Bronchial epithelial cell (primary cell): Measurements from ENCODE around the gene FRMD4A. TPM values are rescaled to one million over a fixed set of nuclear protein-coding genes. Genes with fewer than 3 reads are reported as not detected.

Experiments
- DNase-seq: peaks from one replicate; pipeline ENCODE4 v3.0.0-alpha.2; 2010; ENCODE audit warnings: low read depth
- FAIRE-seq: peaks from 2 replicates; lab custom pipeline; 2011; peaks lifted over from hg19 to GRCh38; lab: Jason Lieb, UNC
- H3K27me3 ChIP-seq: 2 replicates; pipeline ENCODE4 v1.5.1; 2011; ENCODE audit warnings: low read length; ENCODE audit not compliant: control insufficient read depth, insufficient read depth
- H3K36me3 ChIP-seq: 2 replicates; pipeline ENCODE4 v1.5.1; 2011; ENCODE audit warnings: low read length; ENCODE audit not compliant: control insufficient read depth, insufficient read depth
- H3K4me3 ChIP-seq: 2 replicates; pipeline ENCODE4 v1.5.1; 2011; ENCODE audit warnings: mild to moderate bottlenecking, low read depth, low read length, control low read depth
- total RNA-seq: library from RNA; depleted of rRNA; stranded (reverse); fragments of >200 nt; gene quantifications from 2 replicates; pipeline ENCODE4 v1.2.1, GENCODE V29; 2014
- TF ChIP-seq, protein P1 (sequence below): IDR thresholded peaks from 2 replicates; pipeline ENCODE4 v1.5.1; 2011; ENCODE audit warnings: mild to moderate bottlenecking, moderate library complexity, low read length, control low read depth, inconsistent platforms; ENCODE audit not compliant: insufficient read depth, severe bottlenecking

Gene FRMD4A
- total RNA-seq, 1 donor from 2014 or later: 3.2 TPM

- no peaks in the 10 kb centered on the region for H3K36me3 ChIP-seq
- no peak for FAIRE-seq
- TF ChIP-seq, protein P1, sequence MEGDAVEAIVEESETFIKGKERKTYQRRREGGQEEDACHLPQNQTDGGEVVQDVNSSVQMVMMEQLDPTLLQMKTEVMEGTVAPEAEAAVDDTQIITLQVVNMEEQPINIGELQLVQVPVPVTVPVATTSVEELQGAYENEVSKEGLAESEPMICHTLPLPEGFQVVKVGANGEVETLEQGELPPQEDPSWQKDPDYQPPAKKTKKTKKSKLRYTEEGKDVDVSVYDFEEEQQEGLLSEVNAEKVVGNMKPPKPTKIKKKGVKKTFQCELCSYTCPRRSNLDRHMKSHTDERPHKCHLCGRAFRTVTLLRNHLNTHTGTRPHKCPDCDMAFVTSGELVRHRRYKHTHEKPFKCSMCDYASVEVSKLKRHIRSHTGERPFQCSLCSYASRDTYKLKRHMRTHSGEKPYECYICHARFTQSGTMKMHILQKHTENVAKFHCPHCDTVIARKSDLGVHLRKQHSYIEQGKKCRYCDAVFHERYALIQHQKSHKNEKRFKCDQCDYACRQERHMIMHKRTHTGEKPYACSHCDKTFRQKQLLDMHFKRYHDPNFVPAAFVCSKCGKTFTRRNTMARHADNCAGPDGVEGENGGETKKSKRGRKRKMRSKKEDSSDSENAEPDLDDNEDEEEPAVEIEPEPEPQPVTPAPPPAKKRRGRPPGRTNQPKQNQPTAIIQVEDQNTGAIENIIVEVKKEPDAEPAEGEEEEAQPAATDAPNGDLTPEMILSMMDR: no peak
- H3K27me3 ChIP-seq: peaks cover 2% of the 10 kb centered on the region
- H3K4me3 ChIP-seq: no peak overlapping the region
- DNase-seq: no peak
These were observed 196.4 kb downstream of the FRMD4A start for GRCh38 chr10:14134275-14134674.

- no peak for DNase-seq
- TF ChIP-seq, protein P1: no peak
- no peaks in the 10 kb centered on the region for H3K36me3 ChIP-seq
- peaks cover 2% of the 10 kb centered on the region for H3K27me3 ChIP-seq
- no peak overlapping the region for H3K4me3 ChIP-seq
- FAIRE-seq: peak; percentile 70
These were observed 199.3 kb downstream of the FRMD4A start for GRCh38 chr10:14131261-14131960.

DNA sequence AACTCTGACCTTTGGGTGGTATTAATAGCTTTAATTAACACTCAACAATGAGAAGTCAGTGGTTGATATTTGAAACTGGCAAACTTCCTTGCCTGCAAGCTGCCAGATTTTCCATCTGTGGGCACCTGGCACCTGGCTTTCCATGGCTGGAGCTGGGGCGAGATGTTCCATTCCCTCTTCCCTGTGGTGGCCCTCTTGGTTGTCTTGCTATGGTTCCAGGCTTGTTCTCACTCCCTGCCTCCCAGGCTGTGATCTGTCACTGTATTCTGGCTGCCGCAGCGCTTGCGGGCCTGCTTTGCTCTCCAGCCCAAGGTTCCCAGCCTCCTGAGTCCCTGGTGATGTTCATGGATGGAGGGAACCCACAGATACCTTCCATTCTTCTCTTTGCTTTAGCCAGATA lies 201.0 kb downstream of the FRMD4A start:
- Histone ChIP-seq H3K27me3 (peaks cover 2% of the 10 kb centered on the region), H3K4me3 (no peak overlapping the region), H3K36me3 (no peaks in the 10 kb centered on the region)
- FAIRE-seq (no peak), DNase-seq (no peak)
- TF ChIP-seq, protein P1: no peak

GRCh38 chr10:14128519-14128918 lies 202.2 kb downstream of the FRMD4A start:
- no peaks in the 10 kb centered on the region for H3K36me3 ChIP-seq
- DNase-seq (no peak), FAIRE-seq (no peak)
- TF ChIP-seq, protein P1: no peak
- H3K27me3 ChIP-seq: peaks cover 3% of the 10 kb centered on the region
- no peak overlapping the region for H3K4me3 ChIP-seq

- no peak for FAIRE-seq
- peak; percentile 52 for DNase-seq
- Histone ChIP-seq H3K27me3 (peaks cover 2% of the 10 kb centered on the region), H3K4me3 (no peak overlapping the region), H3K36me3 (no peaks in the 10 kb centered on the region)
- TF ChIP-seq, protein P1: no peak
These were observed 203.9 kb downstream of the FRMD4A start for GRCh38 chr10:14126697-14127440.
